H9 (cell line): ENCODE data around the gene SORD. TPM values are rescaled to one million over a fixed set of nuclear protein-coding genes. Genes with fewer than 3 reads are reported as not detected.
"Not testable (repeated sequence)": the region's sequence is repeated elsewhere in the genome, so short reads cannot be mapped to it uniquely, and the experiment has no call there.

Experiments
- DNase-seq: peaks from one replicate; pipeline ENCODE4 v3.0.0-alpha.2; 2017
- H2AFZ ChIP-seq: one replicate; pipeline ENCODE4 v1.6.1; 2013; ENCODE audit warnings: mild to moderate bottlenecking, low read length, control low read depth, moderate library complexity
- H2AK5ac ChIP-seq: 2 replicates; pipeline ENCODE4 v1.6.1; 2013; ENCODE audit warnings: low read length, control low read depth, mixed read lengths; ENCODE audit not compliant: insufficient read length
- H2BK120ac ChIP-seq: one replicate; pipeline ENCODE4 v1.6.1; 2013; ENCODE audit warnings: low read depth, mild to moderate bottlenecking, low read length, control low read depth, inconsistent platforms; ENCODE audit not compliant: poor library complexity, severe bottlenecking
- H2BK12ac ChIP-seq: 2 replicates; pipeline ENCODE4 v1.6.1; 2013; ENCODE audit warnings: low read length, control low read depth, mixed read lengths, low read depth; ENCODE audit not compliant: insufficient read length
- H2BK15ac ChIP-seq: 2 replicates; pipeline ENCODE4 v1.6.1; 2013; ENCODE audit warnings: low read depth, low read length, control low read depth
- H2BK20ac ChIP-seq: one replicate; pipeline ENCODE4 v1.6.1; 2013; ENCODE audit warnings: low read depth, mild to moderate bottlenecking, low read length, control low read depth, inconsistent platforms; ENCODE audit not compliant: poor library complexity, severe bottlenecking
- H2BK5ac ChIP-seq: 2 replicates; pipeline ENCODE4 v1.6.1; 2013; ENCODE audit warnings: low read length, control low read depth, mixed read lengths; ENCODE audit not compliant: insufficient read length
- H3K14ac ChIP-seq: 2 replicates; pipeline ENCODE4 v1.6.1; 2013; ENCODE audit warnings: low read length, control low read depth; ENCODE audit not compliant: insufficient read depth
- H3K18ac ChIP-seq: 2 replicates; pipeline ENCODE4 v1.6.1; 2013; ENCODE audit warnings: low read depth, mild to moderate bottlenecking, mixed read lengths, low read length, control low read depth; ENCODE audit not compliant: insufficient read length
- H3K23ac ChIP-seq: 2 replicates; pipeline ENCODE4 v1.6.1; 2013; ENCODE audit warnings: low read length, control low read depth, mixed read lengths, low read depth; ENCODE audit not compliant: insufficient read length
- H3K23me2 ChIP-seq: 2 replicates; pipeline ENCODE4 v1.6.1; 2013; ENCODE audit warnings: low read depth, mild to moderate bottlenecking, mixed read lengths, low read length, control low read depth; ENCODE audit not compliant: insufficient read length, poor library complexity, severe bottlenecking
- H3K27ac ChIP-seq: 2 replicates; pipeline ENCODE4 v1.5.1; 2013; ENCODE audit warnings: low read length, control low read depth, mixed read lengths, low read depth; ENCODE audit not compliant: insufficient read length
- H3K27me3 ChIP-seq: 2 replicates; pipeline ENCODE4 v1.6.1; 2013; ENCODE audit warnings: low read length, control low read depth, inconsistent platforms; ENCODE audit not compliant: insufficient read depth
- H3K4ac ChIP-seq: 2 replicates; pipeline ENCODE4 v1.6.1; 2013; ENCODE audit warnings: low read depth, mild to moderate bottlenecking, control low read depth, inconsistent platforms, low read length, moderate library complexity
- H3K4me1 ChIP-seq: 2 replicates; pipeline ENCODE4 v1.6.1; 2013; ENCODE audit warnings: low read length, control low read depth, inconsistent platforms; ENCODE audit not compliant: insufficient read depth
- H3K4me2 ChIP-seq: 2 replicates; pipeline ENCODE4 v1.6.1; 2013; ENCODE audit warnings: low read length, control low read depth, mixed read lengths; ENCODE audit not compliant: insufficient read length, insufficient read depth
- H3K56ac ChIP-seq: 2 replicates; pipeline ENCODE4 v1.6.1; 2013; ENCODE audit warnings: low read depth, mild to moderate bottlenecking, mixed read lengths, low read length, control low read depth; ENCODE audit not compliant: insufficient read length
- H3K79me1 ChIP-seq: 2 replicates; pipeline ENCODE4 v1.6.1; 2013; ENCODE audit warnings: low read depth, mild to moderate bottlenecking, moderate library complexity, low read length, control low read depth, inconsistent platforms; ENCODE audit not compliant: insufficient read depth, poor library complexity, severe bottlenecking
- H3K79me2 ChIP-seq: 2 replicates; pipeline ENCODE4 v1.6.1; 2013; ENCODE audit warnings: low read length, control low read depth, inconsistent platforms; ENCODE audit not compliant: insufficient read depth
- H3K9ac ChIP-seq: 2 replicates; pipeline ENCODE4 v1.6.1; 2013; ENCODE audit warnings: low read length, control low read depth, mixed read lengths; ENCODE audit not compliant: insufficient read length; ENCODE audit errors: extremely low read depth
- H3K9me3 ChIP-seq: one replicate; pipeline ENCODE4 v1.6.1; 2013; ENCODE audit warnings: low read depth, low read length, inconsistent platforms; ENCODE audit not compliant: control insufficient read depth
- H3T11ph ChIP-seq: one replicate; pipeline ENCODE4 v1.6.1; 2013; ENCODE audit warnings: mild to moderate bottlenecking, low read length, control low read depth, inconsistent platforms
- H4K20me1 ChIP-seq: one replicate; pipeline ENCODE4 v1.6.1; 2013; ENCODE audit not compliant: control insufficient read depth, insufficient read length, insufficient read depth
- H4K5ac ChIP-seq: 2 replicates; pipeline ENCODE4 v1.6.1; 2013; ENCODE audit warnings: low read depth, mild to moderate bottlenecking, mixed read lengths, low read length, control low read depth; ENCODE audit not compliant: insufficient read length
- H4K8ac ChIP-seq: replicated peaks from 2 replicates; pipeline ENCODE4 v1.6.1; 2013; ENCODE audit warnings: low read length, control low read depth, mixed read lengths, low read depth; ENCODE audit not compliant: insufficient read length
- H4K91ac ChIP-seq: 2 replicates; pipeline ENCODE4 v1.6.1; 2013; ENCODE audit warnings: low read depth, mild to moderate bottlenecking, moderate library complexity, mixed read lengths, low read length, control low read depth; ENCODE audit not compliant: insufficient read length
- H3K27ac Mint-ChIP-seq, 3 experiments: 2 replicates in 2 of 3; 3 replicates in 1 of 3; pipeline ENCODE4 v1.8.0; 2020 to 2021; ENCODE audit warnings: mixed read lengths in 3 of 3, mild to moderate bottlenecking in 1 of 3, moderate library complexity in 1 of 3
- H3K27me3 Mint-ChIP-seq: 2 replicates; pipeline ENCODE4 v1.8.0; 2021; ENCODE audit warnings: low read depth, mild to moderate bottlenecking, moderate library complexity, mixed read lengths
- H3K36me3 Mint-ChIP-seq, 3 experiments: 2 replicates in 2 of 3; 3 replicates in 1 of 3; pipeline ENCODE4 v1.8.0; 2020 to 2021; ENCODE audit warnings: low read depth in 3 of 3, mixed read lengths in 3 of 3; ENCODE audit not compliant: insufficient read depth in 1 of 3
- H3K4me1 Mint-ChIP-seq, 2 experiments: 2 replicates each; pipeline ENCODE4 v1.8.0; 2020; ENCODE audit warnings: mixed read lengths in 2 of 2
- H3K4me3 Mint-ChIP-seq, 2 experiments: 2 replicates in 1 of 2; 3 replicates in 1 of 2; pipeline ENCODE4 v1.8.0; 2020 to 2021; ENCODE audit warnings: mild to moderate bottlenecking in 2 of 2, mixed read lengths in 2 of 2, moderate library complexity in 1 of 2
- H3K9me3 Mint-ChIP-seq, 2 experiments: 2 replicates in 1 of 2; 3 replicates in 1 of 2; pipeline ENCODE4 v1.8.0; 2020; ENCODE audit warnings: mild to moderate bottlenecking in 2 of 2, mixed read lengths in 2 of 2, moderate library complexity in 1 of 2
- WGBS: extraction: QIAGEN DNeasy Blood & Tissue Kit; methylation state at CpG from one replicate; pipeline ENCODE4 v1.1.7; 2013; ENCODE audit warnings: missing lambda C conversion rate, low lambda C conversion rate, mixed read lengths; ENCODE audit not compliant: insufficient read length; ENCODE audit errors: extremely low coverage; 5-methylcytosine and 5-hydroxymethylcytosine counted together
- total RNA-seq: library from RNA; stranded (reverse); gene quantifications from 2 replicates; pipeline ENCODE4 v1.2.1, GENCODE V29; 2021
- TF ChIP-seq, protein P1 (sequence below): fragments of 200-600 bp; sonication (generic); conservative IDR thresholded peaks from 3 replicates; pipeline ENCODE4 v1.8.0; 2021; ENCODE audit warnings: antibody characterized with exemption, mild to moderate bottlenecking

Gene SORD
- total RNA-seq, 1 experiment from 2014 or later: 35.2 TPM

DNA sequence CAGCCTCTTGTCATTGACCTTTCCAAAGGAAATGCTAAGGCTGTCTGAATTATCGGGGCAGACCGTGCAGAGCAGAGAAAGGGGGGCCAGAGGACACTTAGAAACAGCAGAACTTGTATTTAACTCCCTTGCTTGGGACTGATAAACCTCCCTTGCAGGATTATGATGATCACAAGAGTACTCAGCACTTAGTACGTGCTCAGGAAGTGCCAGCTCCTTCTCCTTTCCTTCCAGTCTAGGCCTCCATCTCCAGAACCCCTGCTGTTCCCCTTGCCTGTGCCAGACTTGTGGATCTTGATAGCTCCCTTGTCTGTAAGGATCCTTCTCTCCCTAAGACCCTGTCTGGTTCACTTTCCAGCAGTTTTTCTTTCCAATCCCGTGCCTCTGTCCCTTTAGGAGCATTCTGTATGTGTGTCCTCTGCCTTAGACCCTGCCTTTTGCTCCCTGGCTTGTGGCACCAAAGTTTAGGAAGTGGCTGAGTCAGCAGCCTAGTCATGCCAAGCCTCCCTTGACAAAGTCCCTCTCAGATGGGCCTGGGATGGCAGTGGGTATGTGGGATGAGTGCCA is 747 bp downstream of the SORD start:
- H3K9me3 ChIP-seq: no peaks in the 10 kb centered on the region
- no peak overlapping the region for H3K4ac ChIP-seq
- Mint-ChIP-seq H3K9me3 (peaks cover 6 to 8% of the 10 kb centered on the region in 2 experiments; a peak in 2 of 5 replicates), H3K27ac (no peak overlapping the region; a peak in 1 of 7 replicates), H3K4me3 (peak overlapping the region; percentile 79 to 87), H3K27me3 (peaks cover 13% of the 10 kb centered on the region), H3K4me1 (peaks cover 14 to 17% of the 10 kb centered on the region in 2 experiments), H3K36me3 (peaks cover 12 to 18% (median 17%) of the 10 kb centered on the region in 3 experiments)
- H3T11ph ChIP-seq: no peak overlapping the region
- H2AK5ac ChIP-seq: no peak overlapping the region
- H2BK120ac ChIP-seq: no peak overlapping the region
- no peak overlapping the region for H4K91ac ChIP-seq
- no peaks in the 10 kb centered on the region for H3K27me3 ChIP-seq
- H3K79me2 ChIP-seq: no peaks in the 10 kb centered on the region
- H3K23ac ChIP-seq: no peak overlapping the region
- TF ChIP-seq, protein P1, sequence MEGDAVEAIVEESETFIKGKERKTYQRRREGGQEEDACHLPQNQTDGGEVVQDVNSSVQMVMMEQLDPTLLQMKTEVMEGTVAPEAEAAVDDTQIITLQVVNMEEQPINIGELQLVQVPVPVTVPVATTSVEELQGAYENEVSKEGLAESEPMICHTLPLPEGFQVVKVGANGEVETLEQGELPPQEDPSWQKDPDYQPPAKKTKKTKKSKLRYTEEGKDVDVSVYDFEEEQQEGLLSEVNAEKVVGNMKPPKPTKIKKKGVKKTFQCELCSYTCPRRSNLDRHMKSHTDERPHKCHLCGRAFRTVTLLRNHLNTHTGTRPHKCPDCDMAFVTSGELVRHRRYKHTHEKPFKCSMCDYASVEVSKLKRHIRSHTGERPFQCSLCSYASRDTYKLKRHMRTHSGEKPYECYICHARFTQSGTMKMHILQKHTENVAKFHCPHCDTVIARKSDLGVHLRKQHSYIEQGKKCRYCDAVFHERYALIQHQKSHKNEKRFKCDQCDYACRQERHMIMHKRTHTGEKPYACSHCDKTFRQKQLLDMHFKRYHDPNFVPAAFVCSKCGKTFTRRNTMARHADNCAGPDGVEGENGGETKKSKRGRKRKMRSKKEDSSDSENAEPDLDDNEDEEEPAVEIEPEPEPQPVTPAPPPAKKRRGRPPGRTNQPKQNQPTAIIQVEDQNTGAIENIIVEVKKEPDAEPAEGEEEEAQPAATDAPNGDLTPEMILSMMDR: no peak
- H3K14ac ChIP-seq: peak overlapping the region; percentile 91
- H2BK5ac ChIP-seq: no peak overlapping the region
- H3K4me1 ChIP-seq: peaks cover 5% of the 10 kb centered on the region
- no peak overlapping the region for H2AFZ ChIP-seq
- no peak overlapping the region for H3K56ac ChIP-seq
- no peak overlapping the region for H2BK15ac ChIP-seq
- H3K9ac ChIP-seq: peak overlapping the region; percentile 64
- H2BK20ac ChIP-seq: no peak overlapping the region
- peak overlapping the region; percentile 61 for H3K4me2 ChIP-seq
- H3K27ac ChIP-seq: no peak overlapping the region
- H4K20me1 ChIP-seq: no peaks in the 10 kb centered on the region
- no peaks in the 10 kb centered on the region for H3K79me1 ChIP-seq
- no CpG with 5 or more reads among the region's 4 CpGs for WGBS
- peaks cover 5% of the 10 kb centered on the region for H3K23me2 ChIP-seq
- no peak overlapping the region for H2BK12ac ChIP-seq
- no peak for DNase-seq
- H4K8ac ChIP-seq: no peak overlapping the region
- H3K18ac ChIP-seq: no peak overlapping the region
- no peak overlapping the region for H4K5ac ChIP-seq

- not testable (repeated sequence) for H3K56ac ChIP-seq, H4K8ac ChIP-seq, H2BK15ac ChIP-seq, H3K9me3 ChIP-seq, H3T11ph ChIP-seq, H3K4me2 ChIP-seq, H2AFZ ChIP-seq, H3K23me2 ChIP-seq, H3K27ac ChIP-seq, H4K5ac ChIP-seq, H2BK12ac ChIP-seq, H2BK5ac ChIP-seq, H3K4me1 ChIP-seq, H3K9ac ChIP-seq, H2BK20ac ChIP-seq, H3K27me3 ChIP-seq, H2AK5ac ChIP-seq, H2BK120ac ChIP-seq, H3K79me1 ChIP-seq, H4K91ac ChIP-seq, H3K23ac ChIP-seq, H3K18ac ChIP-seq, H3K4ac ChIP-seq, H3K27ac Mint-ChIP-seq, DNase-seq, H3K79me2 ChIP-seq, H4K20me1 ChIP-seq, H3K14ac ChIP-seq
- H3K36me3 Mint-ChIP-seq: peaks cover 22 to 26% (median 25%) of the 10 kb centered on the region in 3 experiments
- H3K4me1 Mint-ChIP-seq: peaks cover 14 to 17% of the 10 kb centered on the region in 2 experiments
- no CpG with 5 or more reads among the region's 3 CpGs for WGBS
- peak overlapping the region in 1 of 2 experiments; percentile 50; a peak in 2 of 5 replicates for H3K4me3 Mint-ChIP-seq
- H3K9me3 Mint-ChIP-seq: peaks cover 4 to 11% of the 10 kb centered on the region in 2 experiments; a peak in 3 of 5 replicates
- H3K27me3 Mint-ChIP-seq: peaks cover 10% of the 10 kb centered on the region
These were observed 1.7 kb downstream of the SORD start for GRCh38 chr15:45024649-45025048.
